Medulla oblongata (tissue), 1 donor: ENCODE data around the gene ATG7.
A peak's percentile ranks its signal among the peaks of the same experiment; 100 is the strongest.
"Not testable (repeated sequence)": the region's sequence is repeated elsewhere in the genome, so short reads cannot be mapped to it uniquely, and the experiment has no call there.

Experiments
- DNase-seq: peaks from one replicate; pipeline ENCODE4 v3.0.0-alpha.2; 2015; ENCODE audit errors: extremely low spot score

ATG7 gene

DNA sequence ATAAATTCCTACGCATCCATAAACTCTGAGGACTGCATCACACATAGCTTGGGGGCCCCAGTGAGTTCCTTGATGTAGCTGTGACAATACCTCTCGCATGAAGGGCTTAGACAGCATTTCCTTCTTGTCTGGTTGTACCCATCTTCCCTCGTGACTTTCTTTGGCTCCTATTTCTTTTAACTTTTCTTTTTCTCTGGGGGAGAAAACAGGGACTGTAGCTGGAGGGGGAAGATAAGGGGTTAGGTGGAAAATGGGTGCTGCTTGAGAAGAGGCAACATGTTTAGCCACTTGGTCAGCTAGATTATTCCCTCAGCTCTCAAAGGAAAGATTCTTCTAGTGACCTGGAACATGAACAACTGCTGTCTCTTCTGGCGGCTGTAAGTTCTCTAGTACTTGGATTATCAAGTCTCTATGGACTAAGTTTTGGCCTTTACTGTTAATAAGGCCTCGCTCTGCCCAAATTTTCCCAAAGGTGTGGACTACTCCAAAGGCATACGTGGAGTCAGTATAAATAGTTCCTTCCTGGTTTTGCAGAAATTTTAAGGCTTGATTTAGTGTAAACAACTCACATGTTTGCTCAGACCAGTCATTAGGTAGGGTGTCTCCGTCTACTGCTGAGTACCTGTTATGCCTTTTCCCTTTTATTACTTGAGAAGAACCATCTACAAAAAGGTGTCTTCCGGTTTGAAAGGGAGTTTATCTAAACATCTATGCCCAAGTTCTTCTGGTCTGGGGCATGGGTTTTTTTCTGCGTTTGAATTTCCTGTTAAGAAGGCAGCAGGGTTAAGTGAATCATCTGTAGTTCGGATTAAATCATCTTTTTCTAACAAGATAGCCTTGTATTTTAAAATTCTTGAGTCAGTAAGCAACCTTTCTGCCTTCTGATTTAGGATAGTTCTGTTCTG lies 21.0 kb upstream of the ATG7 start:
- no peak for DNase-seq

DNA sequence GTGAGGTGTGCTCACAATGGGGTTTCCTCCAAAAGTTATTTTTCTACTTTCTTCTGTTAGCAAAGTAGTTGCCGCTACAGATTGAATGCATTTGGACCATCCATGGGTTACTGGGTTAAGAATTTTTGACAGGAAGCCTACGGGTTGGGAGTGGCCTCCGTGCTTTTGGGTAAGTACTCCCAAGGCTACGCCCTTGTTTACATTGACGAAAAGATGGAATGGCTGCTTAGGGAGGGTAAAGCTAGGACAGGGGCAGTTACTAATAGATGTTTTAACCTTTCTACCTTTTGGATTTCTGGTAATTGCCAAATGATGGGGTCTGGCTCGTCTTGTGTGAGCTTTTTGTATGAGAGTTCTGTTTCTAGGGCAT lies 20.4 kb upstream of the ATG7 start:
- DNase-seq: no peak

DNA sequence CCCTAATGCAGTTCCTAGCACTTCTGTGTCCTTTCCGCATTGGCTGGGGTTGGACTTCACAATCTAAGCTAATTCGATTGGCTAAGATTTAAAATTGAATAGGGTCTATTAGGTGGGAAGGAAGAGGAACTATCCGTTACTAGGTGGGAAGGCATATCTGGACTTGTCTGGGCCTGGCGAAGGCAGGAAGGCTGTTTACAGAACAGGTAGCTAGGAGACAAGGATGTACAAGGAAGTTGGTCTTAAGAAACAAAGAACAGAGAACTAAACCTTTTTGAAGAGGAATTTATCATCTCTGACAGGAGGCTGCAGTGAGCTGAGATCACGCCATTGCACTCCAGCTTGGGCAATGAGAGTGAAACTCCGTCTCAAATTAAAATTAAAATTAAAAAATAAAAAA lies 17.3 kb upstream of the ATG7 start:
- no peak for DNase-seq

DNA sequence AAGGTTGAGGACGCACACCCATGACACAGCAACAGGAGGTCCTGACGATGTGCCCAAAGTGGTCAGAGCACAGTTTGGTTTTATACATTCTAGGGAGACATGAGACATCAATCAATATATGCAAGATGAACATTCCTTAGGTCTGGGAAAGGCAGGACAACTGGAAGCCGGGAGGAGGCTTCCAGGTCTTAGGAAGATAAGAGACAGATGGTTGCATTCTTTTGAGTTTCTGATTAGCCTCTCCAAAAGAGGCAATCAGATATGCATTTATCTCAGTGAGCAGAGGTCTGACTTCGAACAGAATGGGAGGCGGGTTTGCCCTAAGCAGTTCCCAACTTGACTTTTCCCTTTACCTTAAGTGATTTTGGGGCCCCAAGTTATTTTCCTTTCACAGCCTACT lies 16.7 kb upstream of the ATG7 start:
- not testable (repeated sequence) for DNase-seq

DNA sequence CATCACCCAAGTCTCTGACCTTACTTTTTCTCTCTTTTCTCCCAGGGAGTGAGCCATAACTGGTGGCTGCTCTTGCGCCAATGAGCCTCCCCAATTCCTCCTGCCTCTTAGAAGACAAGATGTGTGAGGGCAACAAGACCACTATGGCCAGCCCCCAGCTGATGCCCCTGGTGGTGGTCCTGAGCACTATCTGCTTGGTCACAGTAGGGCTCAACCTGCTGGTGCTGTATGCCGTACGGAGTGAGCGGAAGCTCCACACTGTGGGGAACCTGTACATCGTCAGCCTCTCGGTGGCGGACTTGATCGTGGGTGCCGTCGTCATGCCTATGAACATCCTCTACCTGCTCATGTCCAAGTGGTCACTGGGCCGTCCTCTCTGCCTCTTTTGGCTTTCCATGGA lies 13.2 kb upstream of the ATG7 start:
- no peak for DNase-seq

DNA sequence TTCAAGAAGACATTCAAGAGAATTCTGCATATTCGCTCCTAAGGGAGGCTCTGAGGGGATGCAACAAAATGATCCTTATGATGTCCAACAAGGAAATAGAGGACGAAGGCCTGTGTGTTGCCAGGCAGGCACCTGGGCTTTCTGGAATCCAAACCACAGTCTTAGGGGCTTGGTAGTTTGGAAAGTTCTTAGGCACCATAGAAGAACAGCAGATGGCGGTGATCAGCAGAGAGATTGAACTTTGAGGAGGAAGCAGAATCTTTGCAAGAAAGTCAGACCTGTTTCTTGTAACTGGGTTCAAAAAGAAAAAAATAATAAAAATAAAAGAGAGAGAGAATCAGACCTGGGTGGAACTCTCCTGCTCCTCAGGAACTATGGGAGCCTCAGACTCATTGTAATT lies 11.7 kb upstream of the ATG7 start:
- DNase-seq: no peak

DNA sequence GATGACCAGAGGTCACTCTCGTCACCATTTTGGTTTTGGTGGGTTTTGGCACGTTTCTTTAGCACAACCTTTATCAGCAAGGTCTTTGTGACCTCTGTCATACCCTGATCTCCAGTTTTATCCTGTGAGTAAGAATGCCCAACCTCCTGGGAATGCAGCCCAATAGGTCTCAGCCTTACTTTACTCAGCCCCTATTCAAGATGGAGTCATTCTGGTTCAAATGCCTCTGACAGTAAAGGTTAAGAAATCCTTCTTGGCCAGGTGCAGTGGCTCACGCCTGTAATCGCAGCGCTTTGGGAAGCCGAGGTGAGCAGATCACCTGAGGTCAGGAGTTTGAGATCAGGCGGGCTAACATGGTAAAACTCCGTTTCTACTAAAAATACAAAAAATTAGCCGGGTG lies 3.2 kb upstream of the ATG7 start:
- DNase-seq: no peak

DNA sequence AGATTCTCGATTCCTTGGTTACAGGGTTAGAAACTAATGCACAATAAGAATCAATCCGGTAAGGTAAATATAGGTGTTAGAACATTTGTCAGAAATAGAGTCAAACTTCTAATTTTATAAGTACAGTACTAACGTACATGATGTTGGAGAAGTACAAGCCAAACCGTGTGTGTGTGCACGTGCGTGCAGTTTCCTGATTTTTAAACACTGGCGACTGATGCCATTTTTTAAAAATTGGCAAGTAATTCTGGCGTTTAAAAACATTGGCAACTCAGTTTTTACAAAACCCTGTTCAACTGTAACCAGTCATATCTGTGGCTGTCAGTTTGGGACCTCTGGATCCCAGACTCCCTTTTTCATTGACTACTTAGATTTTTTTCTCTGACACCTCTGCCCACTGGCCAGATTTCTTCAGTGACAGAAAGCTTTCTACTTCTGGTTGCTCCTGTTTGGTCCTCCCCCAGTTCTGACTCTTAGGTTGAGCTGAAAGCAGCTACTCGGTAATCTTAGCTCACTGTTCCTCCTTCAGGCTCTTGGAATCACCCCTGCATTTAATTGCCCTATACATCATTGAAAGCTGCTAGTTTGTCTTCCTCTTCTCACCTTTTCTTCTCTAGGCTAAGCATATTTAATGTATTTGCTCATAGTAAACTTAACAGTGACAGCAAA lies 843 bp downstream of the ATG7 start:
- peak; percentile 13 for DNase-seq

DNA sequence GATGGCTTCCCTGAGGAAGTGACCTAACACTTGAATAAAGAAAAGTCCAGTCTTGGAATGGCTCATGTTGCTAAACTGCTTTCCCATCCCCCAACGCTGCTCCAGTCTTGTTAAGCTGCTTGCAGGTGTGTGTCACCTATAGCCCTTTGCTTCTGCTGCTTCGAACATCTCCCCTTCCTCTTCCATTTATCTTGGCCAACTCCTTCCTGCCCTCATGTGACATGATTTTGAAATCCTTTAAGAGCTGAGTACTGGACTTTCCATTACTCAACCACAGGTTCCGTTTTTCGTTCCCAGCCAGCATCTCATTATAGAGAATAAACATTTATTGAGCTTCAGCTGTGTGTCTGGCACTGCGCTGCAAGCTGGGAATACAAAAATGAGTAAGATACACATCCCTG lies 1.7 kb downstream of the ATG7 start:
- DNase-seq: peak; percentile 90

DNA sequence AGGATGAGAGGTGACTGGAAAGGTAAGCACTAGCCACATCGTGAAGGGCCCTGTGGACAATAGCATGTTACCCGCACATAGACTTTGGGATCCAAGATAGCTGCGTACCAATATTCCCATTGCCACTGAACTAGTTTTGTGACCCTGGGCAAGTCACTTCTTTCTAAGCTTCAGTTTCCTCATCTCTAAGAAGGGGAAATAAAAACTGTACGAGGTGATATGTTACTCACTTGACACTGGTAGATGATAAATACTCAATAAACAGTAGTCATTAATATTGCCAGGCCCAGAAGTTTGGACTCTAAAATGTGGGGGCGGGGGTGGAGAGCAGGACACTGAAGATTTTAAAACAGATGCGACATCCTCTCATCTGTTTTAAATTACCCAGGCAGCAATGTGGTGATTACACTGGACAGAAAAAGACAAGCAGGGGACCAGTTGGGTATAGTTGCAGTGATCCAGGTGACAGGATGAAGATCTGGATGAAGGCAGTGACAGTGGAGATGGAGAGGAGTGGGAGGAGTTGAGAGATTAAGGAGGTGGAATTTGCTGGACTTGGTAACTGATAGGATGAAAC lies 2.5 kb downstream of the ATG7 start:
- DNase-seq: no peak

DNA sequence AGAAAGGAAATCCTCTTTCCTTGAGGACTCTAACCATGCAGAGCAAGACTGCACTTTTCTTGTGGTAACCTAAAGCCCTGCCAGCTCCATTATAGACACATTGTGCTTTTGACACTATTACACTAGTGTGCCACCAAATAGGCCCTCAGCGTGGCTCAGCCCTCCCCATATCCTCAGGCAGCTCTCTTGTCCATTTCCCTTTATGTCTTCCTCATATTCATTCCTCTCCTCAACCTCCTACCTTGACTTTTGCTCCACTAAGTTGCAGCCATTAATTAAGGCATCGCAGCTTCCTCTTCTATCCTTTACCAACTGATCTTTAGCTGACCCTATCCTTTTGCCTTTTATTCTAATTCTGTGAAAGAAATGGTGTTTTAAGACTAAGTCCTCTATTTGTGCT lies 3.7 kb downstream of the ATG7 start:
- no peak for DNase-seq

DNA sequence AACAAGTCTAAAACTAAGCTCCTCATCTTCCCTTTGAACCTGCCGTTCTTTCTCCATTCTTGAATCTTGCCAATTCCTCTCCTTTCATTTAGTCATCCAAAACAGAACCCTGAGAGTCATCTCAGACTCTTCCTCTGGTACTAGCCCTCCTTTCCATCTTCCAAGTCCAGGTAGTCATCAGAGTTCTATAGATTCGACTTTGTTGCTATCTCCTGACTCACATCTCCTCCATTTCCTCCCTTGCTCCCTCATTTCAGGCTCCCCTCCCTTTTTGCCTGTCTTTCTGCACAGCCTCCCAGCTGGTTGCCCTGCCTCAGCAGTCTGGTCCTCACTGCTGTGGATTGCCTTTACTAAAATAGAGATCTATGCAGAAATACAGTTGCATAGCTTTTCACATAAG lies 4.7 kb downstream of the ATG7 start:
- no peak for DNase-seq

DNA sequence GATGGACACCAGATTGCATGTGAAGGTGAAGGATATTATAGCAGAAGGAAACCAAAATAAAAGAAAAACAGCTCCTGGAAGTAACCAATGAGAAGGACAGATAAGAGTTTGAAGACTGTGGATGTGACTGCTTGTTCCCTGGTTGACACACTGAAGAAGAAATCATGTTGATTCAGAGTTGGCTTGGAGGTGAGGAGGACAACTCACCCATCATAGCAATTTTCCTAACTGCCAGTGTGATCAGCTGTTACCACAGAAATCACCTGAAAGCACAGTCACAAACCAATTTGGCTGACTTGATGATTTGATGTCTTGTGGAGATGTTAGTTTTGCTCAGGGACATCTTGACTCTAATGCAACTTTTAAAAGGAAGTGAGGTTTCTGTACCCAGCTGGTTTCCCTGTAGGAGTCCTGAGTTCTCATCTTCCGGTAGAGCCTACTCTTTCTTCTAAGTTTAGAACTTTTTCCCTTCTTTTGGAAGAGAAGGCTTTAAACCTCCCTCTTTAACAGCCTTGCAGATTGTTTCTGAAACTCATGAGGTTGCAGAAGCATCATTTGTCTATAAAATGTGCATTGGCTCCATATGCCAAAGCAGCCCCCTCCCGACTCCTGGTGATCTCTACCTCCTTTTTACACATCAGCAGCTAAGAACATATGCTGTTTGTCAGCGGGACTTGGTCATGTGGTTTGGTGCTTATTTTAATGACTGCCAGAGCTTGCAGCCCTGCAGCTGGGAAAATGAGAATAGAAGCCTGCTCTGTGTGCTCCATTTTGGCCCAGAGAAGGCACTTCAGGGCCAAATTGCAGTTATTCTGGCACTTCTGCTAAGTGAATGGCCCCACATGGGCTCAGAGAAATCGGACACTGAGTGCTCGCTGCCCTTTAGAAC lies 10.3 kb downstream of the ATG7 start:
- DNase-seq: peak; percentile 93

DNA sequence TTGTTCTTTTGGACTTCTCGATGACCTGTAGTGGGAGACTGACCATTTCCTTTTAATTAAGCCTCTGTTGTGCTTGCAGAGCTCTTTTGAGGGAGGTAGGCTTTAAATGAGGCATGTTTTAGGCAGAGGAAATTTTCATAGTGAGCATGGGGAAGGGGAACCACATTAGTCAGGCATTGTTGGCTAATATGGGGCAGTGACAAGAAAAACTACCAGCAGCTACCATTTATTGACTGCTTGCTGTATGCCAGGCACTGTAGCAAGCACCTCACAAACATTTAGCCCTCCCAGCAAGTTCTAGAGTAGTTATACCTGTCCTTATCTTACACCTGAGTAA lies 10.9 kb downstream of the ATG7 start:
- no peak for DNase-seq

DNA sequence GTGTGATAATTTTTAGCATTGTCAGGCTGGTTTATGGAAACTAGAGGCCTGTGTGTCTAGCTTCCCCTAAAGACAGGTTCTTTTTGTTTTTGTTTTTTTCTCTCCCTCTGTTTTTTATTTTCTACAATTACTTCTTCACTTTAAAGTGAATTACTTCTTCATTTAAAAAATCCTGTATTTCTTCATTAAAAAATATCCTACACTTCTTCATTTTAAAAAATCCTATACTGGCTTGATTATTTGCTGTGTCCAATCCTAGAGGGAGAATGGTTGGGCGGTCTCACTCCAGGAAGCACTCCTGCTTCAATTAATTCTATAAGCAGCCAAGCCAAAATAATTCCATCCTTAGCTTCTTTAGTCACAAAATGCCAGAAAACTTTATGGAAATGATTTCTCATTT lies 11.8 kb downstream of the ATG7 start:
- no peak for DNase-seq

DNA sequence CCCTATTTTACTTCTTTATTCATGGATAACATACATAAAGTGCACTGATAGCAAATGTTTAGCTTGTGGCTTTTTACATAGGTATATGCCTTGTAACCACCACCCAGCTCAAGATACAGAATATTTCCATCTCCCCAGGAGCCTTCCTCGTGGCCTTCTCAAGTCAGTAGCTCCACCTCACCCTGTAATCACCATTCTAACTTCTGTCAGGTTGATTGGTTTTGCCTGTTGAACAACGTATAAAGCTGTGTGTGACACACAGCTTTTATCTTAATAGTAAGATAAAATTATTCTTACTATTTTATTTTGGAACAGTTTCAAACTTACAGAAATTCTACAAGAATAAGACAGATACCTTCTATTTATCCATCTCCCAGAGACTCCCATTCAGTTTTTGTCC lies 13.3 kb downstream of the ATG7 start:
- DNase-seq: no peak

DNA sequence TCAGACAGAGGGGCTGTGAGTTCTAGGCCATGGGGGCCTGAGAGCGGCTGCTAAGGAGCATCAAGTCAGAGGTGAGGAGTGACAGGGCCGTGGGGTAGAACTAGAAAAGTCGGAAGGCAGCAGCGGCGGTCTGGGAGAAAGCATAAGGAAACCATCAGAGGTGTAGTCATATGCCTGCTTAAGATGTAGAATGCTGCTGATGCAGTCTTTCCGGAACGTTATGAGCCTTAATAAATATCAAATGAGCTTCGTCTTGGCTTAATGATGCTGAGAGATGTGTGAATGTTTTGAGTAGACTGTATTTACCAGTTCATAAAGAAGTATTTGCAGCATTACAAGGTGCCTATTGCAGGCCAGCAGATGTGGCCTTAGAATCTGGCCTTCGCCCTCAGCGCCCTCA lies 15.2 kb downstream of the ATG7 start:
- DNase-seq: no peak

DNA sequence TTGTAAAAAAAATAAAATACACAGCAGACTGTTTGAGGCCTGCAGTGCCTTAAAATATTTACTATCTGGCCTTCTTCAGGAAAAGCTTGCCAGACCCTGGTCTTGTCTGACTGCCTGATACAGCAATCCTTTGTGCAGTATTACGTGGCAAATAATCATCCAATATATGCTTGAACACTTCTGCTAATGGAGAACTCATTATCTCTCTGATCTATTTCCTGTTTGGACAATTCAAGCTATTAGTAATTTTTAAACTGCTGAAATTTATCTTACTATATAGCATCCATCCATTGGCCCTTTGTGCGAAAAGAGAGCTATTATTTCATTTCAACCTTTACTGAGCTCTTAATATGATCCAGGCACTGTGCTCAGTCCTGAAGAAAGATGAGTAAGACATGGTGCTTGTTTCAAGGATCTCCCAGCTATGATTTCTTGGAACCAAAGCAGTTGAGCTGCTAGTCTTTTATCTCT lies 15.9 kb downstream of the ATG7 start:
- no peak for DNase-seq

DNA sequence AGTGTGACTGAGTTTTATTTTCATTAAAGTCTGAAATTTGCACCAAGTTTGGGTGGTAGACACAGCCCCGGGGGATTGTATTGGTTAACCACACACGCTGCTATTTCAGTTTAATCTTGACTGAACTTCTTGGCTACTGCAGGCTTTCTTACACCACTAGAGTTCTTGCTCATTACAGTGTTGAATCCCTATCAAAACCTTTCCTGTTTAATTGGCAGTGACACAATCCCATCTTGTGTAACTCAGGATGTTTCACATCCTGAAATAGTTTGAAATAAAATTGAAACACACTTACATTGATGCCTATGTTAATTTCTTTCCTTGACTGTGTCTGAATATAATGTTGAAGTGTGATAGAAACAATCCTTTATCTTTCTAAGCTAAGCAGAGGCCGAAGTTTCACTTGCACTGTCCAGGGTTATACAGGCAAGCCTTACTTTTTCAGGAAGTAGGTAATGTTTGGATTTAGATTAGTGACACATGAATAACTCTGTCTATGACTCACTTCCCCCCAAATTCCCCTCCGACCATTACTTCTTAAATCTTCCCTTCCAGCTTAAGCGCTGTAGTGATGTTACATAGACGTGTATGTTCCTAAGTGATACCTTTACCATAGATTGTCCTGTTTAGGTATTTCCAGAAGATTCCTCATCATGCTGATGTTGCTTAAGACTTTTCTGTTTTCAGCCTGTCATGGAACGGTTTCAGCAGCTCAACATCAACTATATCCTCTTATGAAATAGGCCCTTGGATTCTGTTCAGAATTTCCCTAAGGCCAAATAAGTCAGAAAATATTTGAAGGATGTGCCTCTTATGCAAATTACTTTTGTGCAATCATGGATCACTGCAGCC lies 16.8 kb downstream of the ATG7 start:
- DNase-seq: peak; percentile 59

DNA sequence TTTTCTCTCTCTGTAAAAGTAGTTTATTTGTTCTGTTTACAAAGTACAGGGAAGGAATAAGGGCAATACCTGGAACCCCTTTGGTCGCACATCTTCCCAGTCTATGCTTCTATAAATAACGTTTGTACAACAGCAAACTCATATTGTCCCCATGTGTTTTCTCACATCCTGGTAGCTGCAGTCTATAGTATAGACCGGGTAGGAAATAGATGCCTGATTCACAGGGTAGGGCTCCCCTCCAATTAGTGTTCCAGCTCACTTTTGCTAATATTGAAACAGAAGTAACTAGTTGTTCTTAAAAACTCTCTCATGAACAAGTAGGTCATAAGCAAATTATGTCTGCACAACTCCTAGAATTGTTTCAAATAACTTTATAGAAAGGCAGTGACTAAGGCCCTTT lies 17.7 kb downstream of the ATG7 start:
- no peak for DNase-seq
